ENCODE data around the gene ZNF175.

ZNF175 gene

DNA sequence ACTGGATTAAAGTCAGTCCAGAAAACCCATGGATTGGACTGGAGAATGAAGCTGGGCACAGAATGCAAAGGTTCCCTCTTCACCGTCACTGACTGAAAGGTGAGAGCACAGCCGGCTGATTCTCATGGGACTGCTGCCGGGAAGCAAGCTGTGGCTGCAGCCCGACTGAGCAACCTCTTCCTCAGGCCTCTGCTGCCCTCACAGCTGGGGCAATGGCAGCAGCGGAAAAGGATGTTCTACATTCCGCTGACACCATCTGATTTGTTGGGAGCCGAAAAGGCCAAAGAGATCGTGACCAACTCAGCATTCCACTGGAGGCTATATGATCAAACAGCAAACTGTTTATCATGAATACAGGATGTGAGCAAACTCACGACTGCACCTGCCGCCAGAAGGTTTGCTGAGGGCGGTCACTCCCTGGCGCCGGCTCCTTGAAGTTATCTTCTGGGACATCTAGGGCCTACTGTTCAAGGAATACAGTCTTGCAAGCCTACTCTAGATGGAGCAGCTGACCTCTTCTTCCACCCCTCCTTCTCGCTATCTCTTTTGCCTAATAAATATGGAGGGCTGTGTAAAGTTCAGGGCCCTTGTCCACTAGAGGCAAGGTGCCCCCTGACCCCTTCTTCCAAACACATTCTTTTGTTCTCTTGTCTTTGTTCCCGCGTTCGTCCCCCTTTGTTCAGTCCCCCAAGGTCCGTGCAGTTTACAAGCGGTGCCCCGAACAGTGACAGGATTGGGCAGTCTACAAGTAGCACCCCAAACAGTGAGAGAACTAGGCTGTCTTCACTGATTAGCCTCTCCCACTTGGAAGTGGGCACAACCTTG is 20.0 kb upstream of the ZNF175 start:
- DNase-seq, result no peak

- no peak for DNase-seq
These were observed 19.2 kb upstream of the ZNF175 start for GRCh38 chr19:51551673-51552432.

- DNase-seq, result no peak
These were observed 18.5 kb upstream of the ZNF175 start for GRCh38 chr19:51552608-51552995.

GRCh38 chr19:51552996-51553725 is 17.9 kb upstream of the ZNF175 start:
- DNase-seq, result peak; percentile 52

DNA sequence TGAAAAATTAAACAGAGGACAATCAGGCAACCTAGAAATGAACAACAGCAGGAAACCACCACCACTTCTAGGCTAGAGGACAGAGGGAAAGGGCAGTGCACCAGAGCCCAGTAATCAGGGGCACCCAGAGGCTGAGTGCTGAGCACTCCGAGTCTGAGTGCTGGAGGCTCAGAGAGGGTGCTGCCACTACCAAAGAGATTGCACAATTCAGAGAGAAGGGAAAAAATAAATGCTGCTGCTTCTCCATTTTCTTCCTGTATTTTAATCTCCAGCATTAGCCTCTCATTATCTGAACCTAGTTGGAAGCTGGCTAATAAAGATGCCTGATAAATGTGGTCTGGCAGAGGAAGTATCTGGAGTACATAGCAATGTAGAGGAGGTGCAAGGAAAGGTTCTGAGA is 11.8 kb upstream of the ZNF175 start:
- DNase-seq, result no peak

GRCh38 chr19:51560339-51560738 is 10.7 kb upstream of the ZNF175 start:
- no peak for DNase-seq

DNA sequence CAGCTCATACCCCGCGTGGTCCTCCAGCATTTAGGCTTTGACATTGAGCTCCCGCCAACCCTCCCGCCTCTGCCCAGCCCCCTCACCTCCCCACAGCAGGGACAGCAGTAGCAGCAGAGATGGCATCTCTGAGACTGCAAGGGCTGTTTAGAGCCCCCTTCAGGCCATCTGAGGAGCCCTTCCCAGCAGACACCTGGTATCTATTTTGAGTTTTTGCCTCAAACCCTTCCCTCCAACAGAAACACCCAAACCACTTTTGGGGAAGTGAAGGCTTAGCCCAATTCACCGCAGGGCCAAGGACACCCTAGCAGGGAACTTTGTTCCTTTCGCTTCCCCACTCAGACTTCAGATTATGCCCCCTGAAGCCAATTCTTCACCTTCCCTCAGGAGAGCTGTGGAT is 6.3 kb upstream of the ZNF175 start:
- no peak for DNase-seq

DNA sequence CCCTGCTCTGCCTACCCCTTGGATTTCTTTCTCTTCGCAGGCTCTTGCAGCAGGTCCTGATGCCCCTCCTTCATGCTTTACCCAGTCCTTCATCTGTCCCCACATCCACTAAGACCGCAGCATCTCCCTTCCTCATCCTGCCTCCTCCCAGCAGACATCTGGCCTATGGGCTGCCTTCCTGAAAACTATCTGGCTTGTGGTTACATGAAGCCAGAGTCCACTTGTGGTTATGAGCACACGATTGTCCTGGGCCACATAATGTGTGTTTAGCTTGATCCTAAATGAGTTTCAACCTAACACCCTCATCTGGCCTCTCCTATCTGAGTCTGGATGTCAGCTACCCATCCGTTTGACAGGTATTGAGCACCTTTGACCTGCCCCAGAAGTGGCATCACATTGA is 5.5 kb upstream of the ZNF175 start:
- no peak for DNase-seq

GRCh38 chr19:51566489-51567100 is 4.5 kb upstream of the ZNF175 start:
- DNase-seq, result peak; percentile 13

- no peak for DNase-seq
These were observed 3.5 kb upstream of the ZNF175 start for GRCh38 chr19:51567583-51567982.

DNA sequence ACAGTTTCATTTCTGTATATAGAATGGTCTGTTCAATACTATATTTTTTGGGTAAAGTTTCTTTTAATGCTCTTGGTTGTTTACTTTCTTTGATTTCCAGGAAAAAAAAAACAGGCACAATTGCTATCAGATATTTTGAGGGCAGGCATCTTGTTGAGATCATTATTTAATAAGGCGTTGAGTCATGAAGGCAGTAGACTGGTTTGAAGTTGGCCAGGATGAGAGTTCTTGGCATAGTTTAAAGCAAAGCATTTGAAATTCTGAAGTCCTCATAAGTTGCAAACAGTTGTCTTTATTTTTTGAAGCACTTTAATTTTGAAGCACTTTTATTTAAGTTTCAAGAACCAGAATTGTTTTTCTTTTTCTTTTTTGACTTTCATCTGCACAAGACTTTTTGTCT is 2.6 kb upstream of the ZNF175 start:
- DNase-seq, result no peak

DNA sequence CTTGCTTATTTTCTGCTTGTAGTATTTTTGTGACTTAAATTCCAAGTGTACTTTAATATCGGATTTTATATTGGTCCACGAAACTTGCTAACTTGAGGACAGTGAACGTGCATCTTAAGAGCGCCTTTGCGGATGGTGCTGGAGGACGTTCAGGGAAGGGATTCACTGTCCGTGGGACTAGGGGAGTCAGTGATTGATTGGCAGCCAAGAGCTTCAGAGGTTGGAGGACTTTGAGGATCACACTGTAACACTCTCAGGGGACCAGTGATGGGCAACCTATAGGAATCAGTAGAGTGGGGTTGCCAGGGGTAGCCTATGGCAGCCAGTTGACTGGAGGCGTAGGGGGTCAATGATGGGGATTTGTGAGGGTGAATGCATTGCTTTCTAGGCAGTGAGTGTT is 516 bp downstream of the ZNF175 start:
- no peak for DNase-seq

- no peak for DNase-seq
These were observed 1.3 kb downstream of the ZNF175 start for GRCh38 chr19:51572410-51572809.

GRCh38 chr19:51572908-51573307 is 1.8 kb downstream of the ZNF175 start:
- DNase-seq, result peak; percentile 22

GRCh38 chr19:51573331-51573730 is 2.2 kb downstream of the ZNF175 start:
- DNase-seq, result no peak

- no peak for DNase-seq
These were observed 5.8 kb downstream of the ZNF175 start for GRCh38 chr19:51576850-51577249.

DNA sequence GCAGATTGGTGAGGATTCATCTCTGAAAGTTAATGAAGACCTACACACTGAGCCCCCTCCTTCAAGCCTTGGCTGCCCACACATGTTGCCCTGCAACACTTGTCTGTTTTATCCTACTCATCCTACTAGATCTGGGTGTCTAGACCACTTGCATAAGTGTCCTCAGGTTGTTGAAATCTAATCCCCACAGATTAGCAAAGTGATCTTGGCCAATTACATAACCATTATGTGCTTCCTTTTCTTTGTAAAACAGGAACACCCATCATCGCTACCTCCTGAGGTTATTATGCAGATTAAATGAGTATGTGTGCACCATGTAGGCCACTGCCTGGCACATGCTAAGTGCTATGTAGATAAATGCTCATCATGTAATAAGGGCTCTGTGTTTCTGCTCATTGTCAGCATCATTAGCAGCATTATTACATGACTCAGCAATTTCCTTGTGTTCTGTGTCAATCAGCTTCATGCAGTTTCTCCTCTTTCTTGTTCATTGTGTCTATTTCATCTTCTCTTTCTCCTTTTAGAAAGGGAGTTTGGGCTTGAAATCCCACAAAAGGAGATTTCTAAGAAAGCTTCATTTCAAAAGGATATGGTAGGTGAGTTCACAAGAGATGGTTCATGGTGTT is 15.1 kb downstream of the ZNF175 start:
- DNase-seq, result no peak

DNA sequence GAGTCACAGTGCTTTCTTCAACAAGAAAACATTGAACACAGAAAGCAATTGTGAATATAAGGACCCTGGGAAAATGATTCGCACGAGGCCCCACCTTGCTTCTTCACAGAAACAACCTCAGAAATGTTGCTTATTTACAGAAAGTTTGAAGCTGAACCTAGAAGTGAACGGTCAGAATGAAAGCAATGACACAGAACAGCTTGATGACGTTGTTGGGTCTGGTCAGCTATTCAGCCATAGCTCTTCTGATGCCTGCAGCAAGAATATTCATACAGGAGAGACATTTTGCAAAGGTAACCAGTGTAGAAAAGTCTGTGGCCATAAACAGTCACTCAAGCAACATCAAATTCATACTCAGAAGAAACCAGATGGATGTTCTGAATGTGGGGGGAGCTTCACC is 15.7 kb downstream of the ZNF175 start:
- DNase-seq, result no peak

DNA sequence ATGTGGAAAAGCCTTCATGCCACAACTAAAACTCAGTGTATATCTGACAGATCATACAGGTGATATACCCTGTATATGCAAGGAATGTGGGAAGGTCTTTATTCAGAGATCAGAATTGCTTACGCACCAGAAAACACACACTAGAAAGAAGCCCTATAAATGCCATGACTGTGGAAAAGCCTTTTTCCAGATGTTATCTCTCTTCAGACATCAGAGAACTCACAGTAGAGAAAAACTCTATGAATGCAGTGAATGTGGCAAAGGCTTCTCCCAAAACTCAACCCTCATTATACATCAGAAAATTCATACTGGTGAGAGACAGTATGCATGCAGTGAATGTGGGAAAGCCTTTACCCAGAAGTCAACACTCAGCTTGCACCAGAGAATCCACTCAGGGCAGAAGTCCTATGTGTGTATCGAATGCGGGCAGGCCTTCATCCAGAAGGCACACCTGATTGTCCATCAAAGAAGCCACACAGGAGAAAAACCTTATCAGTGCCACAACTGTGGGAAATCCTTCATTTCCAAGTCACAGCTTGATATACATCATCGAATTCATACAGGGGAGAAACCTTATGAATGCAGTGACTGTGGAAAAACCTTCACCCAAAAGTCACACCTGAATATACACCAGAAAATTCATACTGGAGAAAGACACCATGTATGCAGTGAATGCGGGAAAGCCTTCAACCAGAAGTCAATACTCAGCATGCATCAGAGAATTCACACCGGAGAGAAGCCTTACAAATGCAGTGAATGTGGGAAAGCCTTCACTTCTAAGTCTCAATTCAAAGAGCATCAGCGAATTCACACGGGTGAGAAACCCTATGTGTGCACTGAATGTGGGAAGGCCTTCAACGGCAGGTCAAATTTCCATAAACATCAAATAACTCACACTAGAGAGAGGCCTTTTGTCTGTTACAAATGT is 16.4 kb downstream of the ZNF175 start:
- no peak for DNase-seq

GRCh38 chr19:51589511-51589910 is 18.4 kb downstream of the ZNF175 start:
- DNase-seq, result no peak

- DNase-seq, result no peak
These were observed 19.4 kb downstream of the ZNF175 start for GRCh38 chr19:51590441-51590840.

- DNase-seq, result no peak
These were observed 21.4 kb downstream of the ZNF175 start for GRCh38 chr19:51592521-51592920.

Data from NCI-H226 (cell line).